Rectal smooth muscle tissue (tissue), 1 donor: ENCODE data around the gene PAX3.
"Not testable (repeated sequence)": the region's sequence is repeated elsewhere in the genome, so short reads cannot be mapped to it uniquely, and the experiment has no call there.

ENCODE experiments used
- H3K27ac ChIP-seq: one replicate; pipeline ENCODE4 v1.7.0; 2013; ENCODE audit warnings: low read depth, low read length, inconsistent platforms
- H3K27me3 ChIP-seq: one replicate; pipeline ENCODE4 v1.7.0; 2013; ENCODE audit warnings: low read length; ENCODE audit not compliant: control insufficient read depth, insufficient read depth
- H3K36me3 ChIP-seq: one replicate; pipeline ENCODE4 v1.7.0; 2013; ENCODE audit warnings: low read length; ENCODE audit not compliant: control insufficient read depth, insufficient read depth
- H3K4me1 ChIP-seq: one replicate; pipeline ENCODE4 v1.7.0; 2013; ENCODE audit warnings: low read length; ENCODE audit not compliant: control insufficient read depth, insufficient read depth
- H3K4me3 ChIP-seq: one replicate; pipeline ENCODE4 v1.7.0; 2013; ENCODE audit warnings: low read length
- H3K9ac ChIP-seq: one replicate; pipeline ENCODE4 v1.7.0; 2013; ENCODE audit warnings: low read length

PAX3 gene

GRCh38 chr2:222155003-222155664 is 143.7 kb downstream of the PAX3 start:
- not testable (repeated sequence) for H3K4me3 ChIP-seq, H3K4me1 ChIP-seq, H3K9ac ChIP-seq, H3K27ac ChIP-seq, H3K36me3 ChIP-seq, H3K27me3 ChIP-seq
